HL-60 (cell line): ENCODE data around the gene COL28A1.

Experiments used
- GABPA ChIP-seq: IDR thresholded peaks from 2 replicates; pipeline ENCODE4 v1.6.1; 2012; ENCODE audit warnings: low read depth
- POLR2AphosphoS5 ChIP-seq: IDR thresholded peaks from 2 replicates; pipeline ENCODE4 v1.6.1; 2012; ENCODE audit warnings: low read depth
- SPI1 ChIP-seq: IDR thresholded peaks from 2 replicates; pipeline ENCODE4 v1.6.1; 2012; ENCODE audit warnings: low read depth, mild to moderate bottlenecking, borderline replicate concordance
- TF ChIP-seq, protein P1 (sequence below): IDR thresholded peaks from one replicate; pipeline ENCODE4 v1.5.1; 2011; ENCODE audit warnings: low read length, control low read depth, inconsistent platforms; ENCODE audit not compliant: insufficient read depth
- TF ChIP-seq, protein P2 (sequence below): IDR thresholded peaks from 2 replicates; pipeline ENCODE4 v1.6.1; 2012; ENCODE audit warnings: low read depth; ENCODE audit not compliant: insufficient replicate concordance

DNA sequence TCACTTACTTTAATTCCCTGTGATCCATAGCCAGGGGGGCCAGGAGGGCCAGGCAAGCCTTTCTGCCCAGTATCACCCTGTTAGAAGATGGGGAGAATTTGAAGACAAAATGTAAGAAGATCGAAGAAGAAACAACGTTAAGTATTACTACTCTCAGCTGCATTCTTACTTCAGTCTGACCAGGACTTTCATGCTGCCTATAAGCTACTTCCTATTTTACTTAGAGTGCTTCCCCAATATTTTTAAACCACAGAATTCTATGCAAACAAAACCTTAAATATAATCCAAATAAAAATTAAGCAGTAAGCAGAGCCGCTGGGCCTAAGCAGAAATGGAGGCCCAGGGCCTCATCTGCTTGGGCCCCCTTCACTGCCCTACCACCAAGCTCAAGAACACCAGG is 117.8 kb downstream of the COL28A1 start:
- TF ChIP-seq, protein P1, sequence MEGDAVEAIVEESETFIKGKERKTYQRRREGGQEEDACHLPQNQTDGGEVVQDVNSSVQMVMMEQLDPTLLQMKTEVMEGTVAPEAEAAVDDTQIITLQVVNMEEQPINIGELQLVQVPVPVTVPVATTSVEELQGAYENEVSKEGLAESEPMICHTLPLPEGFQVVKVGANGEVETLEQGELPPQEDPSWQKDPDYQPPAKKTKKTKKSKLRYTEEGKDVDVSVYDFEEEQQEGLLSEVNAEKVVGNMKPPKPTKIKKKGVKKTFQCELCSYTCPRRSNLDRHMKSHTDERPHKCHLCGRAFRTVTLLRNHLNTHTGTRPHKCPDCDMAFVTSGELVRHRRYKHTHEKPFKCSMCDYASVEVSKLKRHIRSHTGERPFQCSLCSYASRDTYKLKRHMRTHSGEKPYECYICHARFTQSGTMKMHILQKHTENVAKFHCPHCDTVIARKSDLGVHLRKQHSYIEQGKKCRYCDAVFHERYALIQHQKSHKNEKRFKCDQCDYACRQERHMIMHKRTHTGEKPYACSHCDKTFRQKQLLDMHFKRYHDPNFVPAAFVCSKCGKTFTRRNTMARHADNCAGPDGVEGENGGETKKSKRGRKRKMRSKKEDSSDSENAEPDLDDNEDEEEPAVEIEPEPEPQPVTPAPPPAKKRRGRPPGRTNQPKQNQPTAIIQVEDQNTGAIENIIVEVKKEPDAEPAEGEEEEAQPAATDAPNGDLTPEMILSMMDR = no peak
- TF ChIP-seq, protein P2, sequence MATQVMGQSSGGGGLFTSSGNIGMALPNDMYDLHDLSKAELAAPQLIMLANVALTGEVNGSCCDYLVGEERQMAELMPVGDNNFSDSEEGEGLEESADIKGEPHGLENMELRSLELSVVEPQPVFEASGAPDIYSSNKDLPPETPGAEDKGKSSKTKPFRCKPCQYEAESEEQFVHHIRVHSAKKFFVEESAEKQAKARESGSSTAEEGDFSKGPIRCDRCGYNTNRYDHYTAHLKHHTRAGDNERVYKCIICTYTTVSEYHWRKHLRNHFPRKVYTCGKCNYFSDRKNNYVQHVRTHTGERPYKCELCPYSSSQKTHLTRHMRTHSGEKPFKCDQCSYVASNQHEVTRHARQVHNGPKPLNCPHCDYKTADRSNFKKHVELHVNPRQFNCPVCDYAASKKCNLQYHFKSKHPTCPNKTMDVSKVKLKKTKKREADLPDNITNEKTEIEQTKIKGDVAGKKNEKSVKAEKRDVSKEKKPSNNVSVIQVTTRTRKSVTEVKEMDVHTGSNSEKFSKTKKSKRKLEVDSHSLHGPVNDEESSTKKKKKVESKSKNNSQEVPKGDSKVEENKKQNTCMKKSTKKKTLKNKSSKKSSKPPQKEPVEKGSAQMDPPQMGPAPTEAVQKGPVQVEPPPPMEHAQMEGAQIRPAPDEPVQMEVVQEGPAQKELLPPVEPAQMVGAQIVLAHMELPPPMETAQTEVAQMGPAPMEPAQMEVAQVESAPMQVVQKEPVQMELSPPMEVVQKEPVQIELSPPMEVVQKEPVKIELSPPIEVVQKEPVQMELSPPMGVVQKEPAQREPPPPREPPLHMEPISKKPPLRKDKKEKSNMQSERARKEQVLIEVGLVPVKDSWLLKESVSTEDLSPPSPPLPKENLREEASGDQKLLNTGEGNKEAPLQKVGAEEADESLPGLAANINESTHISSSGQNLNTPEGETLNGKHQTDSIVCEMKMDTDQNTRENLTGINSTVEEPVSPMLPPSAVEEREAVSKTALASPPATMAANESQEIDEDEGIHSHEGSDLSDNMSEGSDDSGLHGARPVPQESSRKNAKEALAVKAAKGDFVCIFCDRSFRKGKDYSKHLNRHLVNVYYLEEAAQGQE = no peak
- no peak for TF ChIP-seq POLR2AphosphoS5
- peak; percentile 46; the same call in 1 of the 2 replicates for TF ChIP-seq SPI1
- TF ChIP-seq GABPA = no peak
